ENCODE data around the gene CDC42SE1.

CDC42SE1 gene

GRCh38 chr1:151054971-151055547, 4.4 kb downstream of the CDC42SE1 start:
- TF ChIP-seq FOXP2 (optimal IDR thresholded peaks at IDR 0.05; ENCODE audit: borderline replicate concordance, extremely low read depth, extremely low read length, insufficient read depth), result no peak
- TF ChIP-seq SIN3A (IDR thresholded peaks at IDR 0.05; ENCODE audit: borderline replicate concordance, insufficient read depth, low read length), result no peak
- no peak for TF ChIP-seq POLR2AphosphoS5 (IDR thresholded peaks at IDR 0.05; ENCODE audit: low read depth, low read length)
- no peak for TF ChIP-seq TAF1 (IDR thresholded peaks at IDR 0.05; ENCODE audit: borderline replicate concordance, insufficient read depth, low read length)
- no peak for TF ChIP-seq REST (IDR thresholded peaks at IDR 0.05; ENCODE audit: insufficient read depth in 1 of 2, low read depth in 2 of 2, low read length in 2 of 2)

GRCh38 chr1:151051356-151052009, 7.9 kb downstream of the CDC42SE1 start:
- TF ChIP-seq SIN3A (IDR thresholded peaks at IDR 0.05; ENCODE audit: borderline replicate concordance, insufficient read depth, low read length) (no peak), POLR2AphosphoS5 (IDR thresholded peaks at IDR 0.05; ENCODE audit: low read depth, low read length) (no peak; the same call in 1 of the 2 replicates), REST (IDR thresholded peaks at IDR 0.05; ENCODE audit: insufficient read depth in 1 of 2, low read depth in 2 of 2, low read length in 2 of 2) (no peak), TAF1 (IDR thresholded peaks at IDR 0.05; ENCODE audit: borderline replicate concordance, insufficient read depth, low read length) (no peak), FOXP2 (optimal IDR thresholded peaks at IDR 0.05; ENCODE audit: borderline replicate concordance, extremely low read depth, extremely low read length, insufficient read depth) (no peak)

GRCh38 chr1:151050051-151050688, 9.3 kb downstream of the CDC42SE1 start:
- TF ChIP-seq SIN3A (IDR thresholded peaks at IDR 0.05; ENCODE audit: borderline replicate concordance, insufficient read depth, low read length), result no peak
- peak; percentile 60 for TF ChIP-seq POLR2AphosphoS5 (IDR thresholded peaks at IDR 0.05; ENCODE audit: low read depth, low read length)

- TF ChIP-seq SIN3A (IDR thresholded peaks at IDR 0.05; ENCODE audit: borderline replicate concordance, insufficient read depth, low read length), result no peak
- no peak for TF ChIP-seq FOXP2 (optimal IDR thresholded peaks at IDR 0.05; ENCODE audit: borderline replicate concordance, extremely low read depth, extremely low read length, insufficient read depth)
- no peak for TF ChIP-seq TAF1 (IDR thresholded peaks at IDR 0.05; ENCODE audit: borderline replicate concordance, insufficient read depth, low read length)
- TF ChIP-seq POLR2AphosphoS5 (IDR thresholded peaks at IDR 0.05; ENCODE audit: low read depth, low read length), result no peak; the same call in 1 of the 2 replicates
These were observed 10.0 kb downstream of the CDC42SE1 start for GRCh38 chr1:151049458-151049857.

- TF ChIP-seq POLR2AphosphoS5 (IDR thresholded peaks at IDR 0.05; ENCODE audit: low read depth, low read length), result no peak
- no peak for TF ChIP-seq FOXP2 (optimal IDR thresholded peaks at IDR 0.05; ENCODE audit: borderline replicate concordance, extremely low read depth, extremely low read length, insufficient read depth)
- TF ChIP-seq TAF1 (IDR thresholded peaks at IDR 0.05; ENCODE audit: borderline replicate concordance, insufficient read depth, low read length), result no peak
These were observed 10.8 kb downstream of the CDC42SE1 start for GRCh38 chr1:151048645-151049032.

GRCh38 chr1:151047925-151048644, 11.3 kb downstream of the CDC42SE1 start:
- TF ChIP-seq FOXP2 (optimal IDR thresholded peaks at IDR 0.05; ENCODE audit: borderline replicate concordance, extremely low read depth, extremely low read length, insufficient read depth) (peak; percentile 60), REST (IDR thresholded peaks at IDR 0.05; ENCODE audit: insufficient read depth in 1 of 2, low read depth in 2 of 2, low read length in 2 of 2) (no peak), SIN3A (IDR thresholded peaks at IDR 0.05; ENCODE audit: borderline replicate concordance, insufficient read depth, low read length) (no peak), POLR2AphosphoS5 (IDR thresholded peaks at IDR 0.05; ENCODE audit: low read depth, low read length) (peak; percentile 17; the same call in 1 of the 2 replicates), TAF1 (IDR thresholded peaks at IDR 0.05; ENCODE audit: borderline replicate concordance, insufficient read depth, low read length) (0 out of 2 replicates have a peak, but pooled peaks have one; percentile 1)

Data from PFSK-1 (cell line).